Mesothelial cell of epicardium (in vitro differentiated cells): ENCODE results near the gene LETM1. TPM values are rescaled to one million over a fixed set of nuclear protein-coding genes. Genes with fewer than 3 reads are reported as not detected.

Experiments
- DNase-seq, 2 experiments: peaks; one replicate each; pipeline ENCODE4 v3.0.0; 2021; ENCODE audit warnings: low spot score in 2 of 2; ENCODE audit not compliant: unreplicated experiment in 2 of 2
- H3K27ac Mint-ChIP-seq: 2 replicates; pipeline ENCODE4 v1.8.0; 2021; ENCODE audit warnings: mixed read lengths
- H3K27me3 Mint-ChIP-seq: 2 replicates; pipeline ENCODE4 v1.8.0; 2021; ENCODE audit warnings: low read depth, mixed read lengths
- H3K36me3 Mint-ChIP-seq: 2 replicates; pipeline ENCODE4 v1.8.0; 2021; ENCODE audit warnings: mixed read lengths
- H3K4me1 Mint-ChIP-seq: 2 replicates; pipeline ENCODE4 v1.8.0; 2021; ENCODE audit warnings: mixed read lengths
- H3K4me3 Mint-ChIP-seq: 2 replicates; pipeline ENCODE4 v1.8.0; 2021; ENCODE audit warnings: mild to moderate bottlenecking, moderate library complexity, mixed read lengths
- H3K9me3 Mint-ChIP-seq: 2 replicates; pipeline ENCODE4 v1.8.0; 2021; ENCODE audit warnings: mixed read lengths
- CTCF ChIP-seq: fragments of 200-600 bp; sonication (generic); IDR thresholded peaks from one replicate; pipeline ENCODE4 v1.5.0; 2021; ENCODE audit warnings: antibody characterized with exemption; ENCODE audit not compliant: unreplicated experiment
- total RNA-seq: library from RNA; stranded (reverse); gene quantifications from 3 replicates; pipeline ENCODE4 v1.2.1, GENCODE V29; 2021

Gene LETM1
- total RNA-seq, 1 donor from 2014 or later: 48.7 TPM

- no peaks in the 10 kb centered on the region for H3K9me3 Mint-ChIP-seq
- H3K36me3 Mint-ChIP-seq: no peaks in the 10 kb centered on the region
- H3K4me3 Mint-ChIP-seq: peak overlapping the region; percentile 67
- H3K4me1 Mint-ChIP-seq: peaks cover 14% of the 10 kb centered on the region
- no peaks in the 10 kb centered on the region for H3K27me3 Mint-ChIP-seq
- H3K27ac Mint-ChIP-seq: no peak overlapping the region
- TF ChIP-seq CTCF: no peak
- DNase-seq: no peak
Measured at GRCh38 chr4:1873291-1873690, 17.3 kb upstream of the LETM1 start.

DNA sequence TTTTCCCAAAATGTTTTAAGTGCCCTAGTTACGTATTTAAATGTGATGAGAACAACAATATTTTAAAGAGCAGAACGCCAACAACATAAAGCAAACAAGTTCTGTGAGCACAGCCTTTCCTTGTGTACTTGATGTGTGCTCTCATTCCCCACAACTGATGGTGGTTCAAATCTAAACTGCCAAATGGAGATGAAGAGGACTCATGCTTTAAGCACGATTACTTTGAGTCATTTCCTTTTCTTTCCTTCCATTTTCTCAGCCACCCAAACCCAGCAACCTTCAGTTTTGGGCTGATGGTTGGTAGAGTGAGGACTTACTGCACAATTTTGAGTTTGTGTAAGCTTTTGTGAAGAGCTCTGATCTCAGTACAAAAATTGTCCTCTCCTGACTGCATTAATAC lies 16.9 kb upstream of the LETM1 start:
- Mint-ChIP-seq H3K36me3 (no peaks in the 10 kb centered on the region), H3K4me1 (peaks cover 13% of the 10 kb centered on the region), H3K27ac (peak overlapping the region; percentile 92), H3K27me3 (no peaks in the 10 kb centered on the region), H3K9me3 (no peaks in the 10 kb centered on the region), H3K4me3 (peak overlapping the region; percentile 67)
- no peak for DNase-seq
- TF ChIP-seq CTCF: no peak

GRCh38 chr4:1871471-1872021 lies 15.6 kb upstream of the LETM1 start:
- Mint-ChIP-seq H3K36me3 (no peaks in the 10 kb centered on the region), H3K4me1 (peaks cover 13% of the 10 kb centered on the region), H3K27ac (no peak overlapping the region), H3K9me3 (no peaks in the 10 kb centered on the region), H3K4me3 (peak overlapping the region; percentile 36), H3K27me3 (peaks cover 3% of the 10 kb centered on the region)
- no peak for TF ChIP-seq CTCF
- peak in 1 of 2 experiments; percentile 63 for DNase-seq

GRCh38 chr4:1870578-1871443 lies 14.9 kb upstream of the LETM1 start, which contains the start of gene NSD2:
TSS of gene NSD2 (plus strand) at chr4:1871393. CDS start at chr4:1900655, 29,262 bp downstream.
- DNase-seq: peak; percentile 88 to 89
- H3K27me3 Mint-ChIP-seq: peaks cover 6% of the 10 kb centered on the region
- H3K36me3 Mint-ChIP-seq: no peaks in the 10 kb centered on the region
- peak within 1 kb of the TSS; percentile 70 for H3K4me3 Mint-ChIP-seq
- H3K27ac Mint-ChIP-seq: peak within 1 kb of the TSS; percentile 92
- TF ChIP-seq CTCF: no peak
- peaks cover 13% of the 10 kb centered on the region for H3K4me1 Mint-ChIP-seq
- H3K9me3 Mint-ChIP-seq: no peaks in the 10 kb centered on the region

DNA sequence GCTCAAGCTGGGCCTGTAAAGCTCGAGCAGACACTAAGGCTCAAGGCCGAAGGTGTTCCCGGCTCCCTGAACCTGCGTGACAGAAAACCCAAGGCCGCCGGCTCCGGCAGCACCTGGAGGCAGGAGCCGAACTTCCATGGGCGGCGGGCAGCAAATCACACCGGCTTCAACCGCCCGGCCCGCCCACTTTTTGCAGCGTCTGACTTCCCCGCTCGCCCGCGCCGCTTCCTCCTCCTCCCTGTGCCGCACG lies 14.3 kb upstream of the LETM1 start:
- peak overlapping the region; percentile 70 for H3K4me3 Mint-ChIP-seq
- DNase-seq: peak in 1 of 2 experiments; percentile 72
- peaks cover 6% of the 10 kb centered on the region for H3K27me3 Mint-ChIP-seq
- H3K9me3 Mint-ChIP-seq: no peaks in the 10 kb centered on the region
- H3K4me1 Mint-ChIP-seq: peaks cover 13% of the 10 kb centered on the region
- no peaks in the 10 kb centered on the region for H3K36me3 Mint-ChIP-seq
- TF ChIP-seq CTCF: no peak
- H3K27ac Mint-ChIP-seq: peak overlapping the region; percentile 74
